ENCODE results near the gene PID1.

- TF ChIP-seq CTCF (IDR thresholded peaks at IDR 0.05) (no peak), POLR2AphosphoS5 (IDR thresholded peaks at IDR 0.05; ENCODE audit: low read depth, low read length) (no peak), SIN3A (IDR thresholded peaks at IDR 0.05; ENCODE audit: borderline replicate concordance, insufficient read depth, low read depth, low read length) (no peak), REST (IDR thresholded peaks at IDR 0.05; ENCODE audit: insufficient read depth in 1 of 2, low read depth in 2 of 2, low read length in 1 of 2) (no peak)
Observed at GRCh38 chr2:229173825-229174359, 97.2 kb downstream of the PID1 start.

All from Panc1 (cell line).